ENCODE measurements around the gene PTPRN. TPM values are rescaled to one million over a fixed set of nuclear protein-coding genes. Genes with fewer than 3 reads are reported as not detected.
A peak's percentile ranks its signal among the peaks of the same experiment; 100 is the strongest.

PTPRN gene
- total and polyA plus RNA-seq, 10 of the 15 experiments (the other 5 are each of a cell fraction or from before 2014, with no cell fraction given): 0.28 to 0.69 TPM; not detected in 8

DNA sequence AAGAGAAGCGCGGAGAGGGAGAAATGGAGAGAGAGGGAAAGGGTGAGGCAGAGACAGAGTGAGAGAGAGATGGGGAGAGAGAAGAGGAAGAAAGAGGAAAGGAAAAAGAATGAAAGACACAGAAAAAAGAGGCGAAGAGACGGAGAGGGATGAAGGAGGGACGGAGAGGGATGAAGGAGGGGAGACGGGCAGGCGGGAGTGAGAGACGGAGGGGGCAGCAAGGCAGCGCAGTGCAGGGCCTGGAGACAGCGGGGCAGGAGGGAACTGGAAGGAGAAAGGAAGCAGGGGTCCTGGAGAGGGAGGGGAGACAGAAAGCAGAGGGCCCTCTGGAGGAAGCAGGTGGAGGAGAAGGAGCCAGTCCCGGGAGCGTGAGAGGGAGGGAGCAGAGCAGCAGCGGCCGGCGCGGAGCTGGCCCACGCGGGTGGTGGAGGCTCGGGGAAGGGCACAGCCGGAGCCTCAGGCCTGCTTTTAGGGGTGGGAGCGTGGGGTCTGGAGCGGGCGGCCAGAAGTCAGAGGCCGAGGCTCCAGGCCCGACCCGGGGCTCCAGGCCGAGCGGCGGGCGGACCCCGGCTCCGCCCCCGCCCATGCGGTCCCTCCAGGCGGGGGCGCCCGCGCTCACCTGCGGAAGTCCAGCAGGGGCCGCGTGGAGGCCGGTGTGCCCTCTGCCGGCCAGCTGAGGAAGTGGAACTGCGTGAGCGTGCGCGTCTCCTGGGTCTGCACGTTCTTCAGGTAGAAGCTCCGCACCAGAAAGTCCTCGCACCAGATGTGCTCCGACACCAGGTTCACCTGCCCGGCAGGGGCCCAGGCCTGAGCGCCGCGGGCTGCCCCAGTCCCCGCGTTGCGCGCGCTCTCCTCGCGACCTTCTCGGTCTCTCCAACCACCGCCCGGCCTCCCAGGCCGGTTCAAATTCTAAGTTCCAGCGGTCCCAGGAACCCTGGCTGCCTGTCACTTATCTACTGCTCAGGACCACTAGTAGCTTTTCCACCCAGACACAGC lies 14.5 kb downstream of the PTPRN start (continued):
- TF ChIP-seq, protein P1, sequence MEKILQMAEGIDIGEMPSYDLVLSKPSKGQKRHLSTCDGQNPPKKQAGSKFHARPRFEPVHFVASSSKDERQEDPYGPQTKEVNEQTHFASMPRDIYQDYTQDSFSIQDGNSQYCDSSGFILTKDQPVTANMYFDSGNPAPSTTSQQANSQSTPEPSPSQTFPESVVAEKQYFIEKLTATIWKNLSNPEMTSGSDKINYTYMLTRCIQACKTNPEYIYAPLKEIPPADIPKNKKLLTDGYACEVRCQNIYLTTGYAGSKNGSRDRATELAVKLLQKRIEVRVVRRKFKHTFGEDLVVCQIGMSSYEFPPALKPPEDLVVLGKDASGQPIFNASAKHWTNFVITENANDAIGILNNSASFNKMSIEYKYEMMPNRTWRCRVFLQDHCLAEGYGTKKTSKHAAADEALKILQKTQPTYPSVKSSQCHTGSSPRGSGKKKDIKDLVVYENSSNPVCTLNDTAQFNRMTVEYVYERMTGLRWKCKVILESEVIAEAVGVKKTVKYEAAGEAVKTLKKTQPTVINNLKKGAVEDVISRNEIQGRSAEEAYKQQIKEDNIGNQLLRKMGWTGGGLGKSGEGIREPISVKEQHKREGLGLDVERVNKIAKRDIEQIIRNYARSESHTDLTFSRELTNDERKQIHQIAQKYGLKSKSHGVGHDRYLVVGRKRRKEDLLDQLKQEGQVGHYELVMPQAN (conservative IDR thresholded peaks at IDR 0.05): peak; percentile 81
- no peak for TF ChIP-seq NR2C2 (IDR thresholded peaks at IDR 0.05; ENCODE audit: borderline replicate concordance, control insufficient read depth, insufficient read length, low read depth)
- no peak for TF ChIP-seq RCOR1 (conservative IDR thresholded peaks at IDR 0.05; ENCODE audit: low read depth, low read length)
- peak; percentile 68 for TF ChIP-seq CREM (IDR thresholded peaks at IDR 0.05; ENCODE audit: low read depth)
- peak; percentile 95 for TF ChIP-seq SMC3 (IDR thresholded peaks at IDR 0.05; ENCODE audit: borderline replicate concordance, low read length)
- peak; percentile 88 for TF ChIP-seq DPF2 (IDR thresholded peaks at IDR 0.05)
- TF ChIP-seq, protein P2, sequence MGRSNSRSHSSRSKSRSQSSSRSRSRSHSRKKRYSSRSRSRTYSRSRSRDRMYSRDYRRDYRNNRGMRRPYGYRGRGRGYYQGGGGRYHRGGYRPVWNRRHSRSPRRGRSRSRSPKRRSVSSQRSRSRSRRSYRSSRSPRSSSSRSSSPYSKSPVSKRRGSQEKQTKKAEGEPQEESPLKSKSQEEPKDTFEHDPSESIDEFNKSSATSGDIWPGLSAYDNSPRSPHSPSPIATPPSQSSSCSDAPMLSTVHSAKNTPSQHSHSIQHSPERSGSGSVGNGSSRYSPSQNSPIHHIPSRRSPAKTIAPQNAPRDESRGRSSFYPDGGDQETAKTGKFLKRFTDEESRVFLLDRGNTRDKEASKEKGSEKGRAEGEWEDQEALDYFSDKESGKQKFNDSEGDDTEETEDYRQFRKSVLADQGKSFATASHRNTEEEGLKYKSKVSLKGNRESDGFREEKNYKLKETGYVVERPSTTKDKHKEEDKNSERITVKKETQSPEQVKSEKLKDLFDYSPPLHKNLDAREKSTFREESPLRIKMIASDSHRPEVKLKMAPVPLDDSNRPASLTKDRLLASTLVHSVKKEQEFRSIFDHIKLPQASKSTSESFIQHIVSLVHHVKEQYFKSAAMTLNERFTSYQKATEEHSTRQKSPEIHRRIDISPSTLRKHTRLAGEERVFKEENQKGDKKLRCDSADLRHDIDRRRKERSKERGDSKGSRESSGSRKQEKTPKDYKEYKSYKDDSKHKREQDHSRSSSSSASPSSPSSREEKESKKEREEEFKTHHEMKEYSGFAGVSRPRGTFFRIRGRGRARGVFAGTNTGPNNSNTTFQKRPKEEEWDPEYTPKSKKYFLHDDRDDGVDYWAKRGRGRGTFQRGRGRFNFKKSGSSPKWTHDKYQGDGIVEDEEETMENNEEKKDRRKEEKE (IDR thresholded peaks at IDR 0.05): 0 out of 2 replicates have a peak, but pooled peaks have one; percentile 61
- TF ChIP-seq, protein P3, sequence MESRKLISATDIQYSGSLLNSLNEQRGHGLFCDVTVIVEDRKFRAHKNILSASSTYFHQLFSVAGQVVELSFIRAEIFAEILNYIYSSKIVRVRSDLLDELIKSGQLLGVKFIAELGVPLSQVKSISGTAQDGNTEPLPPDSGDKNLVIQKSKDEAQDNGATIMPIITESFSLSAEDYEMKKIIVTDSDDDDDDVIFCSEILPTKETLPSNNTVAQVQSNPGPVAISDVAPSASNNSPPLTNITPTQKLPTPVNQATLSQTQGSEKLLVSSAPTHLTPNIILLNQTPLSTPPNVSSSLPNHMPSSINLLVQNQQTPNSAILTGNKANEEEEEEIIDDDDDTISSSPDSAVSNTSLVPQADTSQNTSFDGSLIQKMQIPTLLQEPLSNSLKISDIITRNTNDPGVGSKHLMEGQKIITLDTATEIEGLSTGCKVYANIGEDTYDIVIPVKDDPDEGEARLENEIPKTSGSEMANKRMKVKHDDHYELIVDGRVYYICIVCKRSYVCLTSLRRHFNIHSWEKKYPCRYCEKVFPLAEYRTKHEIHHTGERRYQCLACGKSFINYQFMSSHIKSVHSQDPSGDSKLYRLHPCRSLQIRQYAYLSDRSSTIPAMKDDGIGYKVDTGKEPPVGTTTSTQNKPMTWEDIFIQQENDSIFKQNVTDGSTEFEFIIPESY (IDR thresholded peaks at IDR 0.05): no peak
- no peak for TF ChIP-seq EP300 (IDR thresholded peaks at IDR 0.05; ENCODE audit: borderline replicate concordance in 1 of 2, control insufficient read depth in 1 of 2, low read depth in 2 of 2, low read length in 2 of 2)
- TF ChIP-seq BHLHE40 (IDR thresholded peaks at IDR 0.05; ENCODE audit: borderline replicate concordance in 1 of 2, low read depth in 2 of 2, low read length in 1 of 2): peak; percentile 90 to 95
- no peak for TF ChIP-seq NRF1 (conservative IDR thresholded peaks at IDR 0.05; ENCODE audit: low read depth, low read length)
- TF ChIP-seq ESRRA (IDR thresholded peaks at IDR 0.05; ENCODE audit: low read length): no peak
- TF ChIP-seq PML (IDR thresholded peaks at IDR 0.05; ENCODE audit: low read length): no peak
- TF ChIP-seq, protein P4, sequence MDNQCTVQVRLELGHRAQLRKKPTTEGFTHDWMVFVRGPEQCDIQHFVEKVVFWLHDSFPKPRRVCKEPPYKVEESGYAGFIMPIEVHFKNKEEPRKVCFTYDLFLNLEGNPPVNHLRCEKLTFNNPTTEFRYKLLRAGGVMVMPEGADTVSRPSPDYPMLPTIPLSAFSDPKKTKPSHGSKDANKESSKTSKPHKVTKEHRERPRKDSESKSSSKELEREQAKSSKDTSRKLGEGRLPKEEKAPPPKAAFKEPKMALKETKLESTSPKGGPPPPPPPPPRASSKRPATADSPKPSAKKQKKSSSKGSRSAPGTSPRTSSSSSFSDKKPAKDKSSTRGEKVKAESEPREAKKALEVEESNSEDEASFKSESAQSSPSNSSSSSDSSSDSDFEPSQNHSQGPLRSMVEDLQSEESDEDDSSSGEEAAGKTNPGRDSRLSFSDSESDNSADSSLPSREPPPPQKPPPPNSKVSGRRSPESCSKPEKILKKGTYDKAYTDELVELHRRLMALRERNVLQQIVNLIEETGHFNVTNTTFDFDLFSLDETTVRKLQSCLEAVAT (IDR thresholded peaks at IDR 0.05): peak; percentile 93
- TF ChIP-seq TBL1XR1 (IDR thresholded peaks at IDR 0.05; ENCODE audit: low read depth, low read length): no peak; the same call in 1 of the 2 replicates
- TF ChIP-seq JUND (IDR thresholded peaks at IDR 0.05; ENCODE audit: low read depth, low read length): 0 out of 2 replicates have a peak, but pooled peaks have one; percentile 18
- no peak for TF ChIP-seq SUZ12 (IDR thresholded peaks at IDR 0.05; ENCODE audit: unreplicated experiment)
- TF ChIP-seq PAX8 (IDR thresholded peaks at IDR 0.05): no peak
- no peak for TF ChIP-seq SREBF2 (IDR thresholded peaks at IDR 0.05; ENCODE audit: low read length)
- no peak for TF ChIP-seq SMAD1 (IDR thresholded peaks at IDR 0.05; ENCODE audit: low read depth, partially characterized antibody)
- TF ChIP-seq NFIC (IDR thresholded peaks at IDR 0.05; ENCODE audit: low read depth, low read length): no peak

All from GM12878 (cell line).